Raji (cell line): ENCODE measurements around the gene PSMB11.

Source experiments
- POLR2A ChIP-seq: IDR thresholded peaks from 2 replicates; pipeline ENCODE4 v1.6.1; 2011; ENCODE audit warnings: low read depth, low read length, control low read depth; ENCODE audit not compliant: insufficient read depth

PSMB11 gene

DNA sequence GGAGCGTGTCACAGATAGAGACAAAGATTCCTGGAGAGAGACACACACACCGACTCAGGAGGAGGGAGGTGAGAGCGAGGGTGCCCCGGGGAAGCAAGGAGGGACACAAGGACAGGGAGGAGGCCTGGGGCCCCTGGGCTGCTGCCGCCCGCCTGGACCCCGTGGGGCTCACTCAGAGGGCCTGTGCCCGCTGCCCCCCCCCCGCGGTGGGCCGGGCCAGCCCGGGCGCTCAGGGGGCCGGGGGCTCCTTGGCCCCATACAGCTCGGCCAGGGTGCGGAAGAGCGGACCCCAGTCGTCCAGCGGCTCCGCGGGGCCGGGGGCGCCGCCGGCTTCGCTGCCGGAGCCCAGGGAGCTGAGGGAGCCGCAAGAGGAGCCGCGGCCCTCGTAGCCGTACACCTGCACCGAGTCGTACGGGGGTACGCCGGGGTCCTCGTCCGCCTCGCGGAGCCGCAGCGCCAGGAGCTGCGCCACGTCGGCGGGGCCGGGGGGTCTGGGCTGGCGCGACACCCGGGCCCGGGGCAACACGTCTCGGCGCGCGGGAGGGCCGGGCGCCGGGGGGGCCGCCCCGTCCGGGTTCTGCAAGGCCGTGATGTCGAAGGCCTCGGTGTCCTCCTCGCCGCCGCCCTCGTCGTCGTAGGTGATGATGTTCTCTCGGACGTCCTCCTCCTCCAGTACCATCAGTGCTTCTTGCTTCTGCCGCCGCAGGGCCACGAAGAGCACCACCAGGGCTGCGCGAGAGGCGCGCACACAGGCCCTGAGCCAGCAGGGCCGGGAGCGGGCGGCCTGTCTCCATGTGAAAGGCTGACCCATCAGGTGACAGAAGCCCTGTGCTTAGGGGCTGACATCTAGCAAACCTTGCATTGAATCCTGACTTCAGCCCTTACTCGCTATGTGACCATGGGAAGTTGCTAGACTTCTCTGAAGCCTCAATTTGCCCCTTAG lies 6.0 kb downstream of the PSMB11 start:
- no peak for TF ChIP-seq POLR2A

DNA sequence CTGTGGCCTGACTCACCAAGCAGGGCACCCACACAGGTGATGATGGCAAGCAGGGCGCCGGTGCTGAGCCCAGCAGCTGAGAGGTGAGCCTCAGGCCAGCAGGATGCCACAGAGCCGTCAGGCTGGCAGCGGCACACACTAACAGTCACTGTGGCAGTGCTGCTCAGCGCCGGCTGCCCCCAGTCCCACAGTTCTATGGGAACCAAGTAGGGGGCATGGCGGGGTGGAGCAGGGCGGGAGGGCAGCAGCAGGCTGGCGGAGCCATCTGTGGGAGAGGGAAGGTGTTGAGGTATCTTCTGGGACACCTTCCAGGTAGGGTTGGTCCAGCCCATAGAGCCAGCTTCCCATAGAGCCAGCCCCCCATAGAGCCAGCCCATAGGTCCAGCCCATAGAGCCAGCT lies 7.0 kb downstream of the PSMB11 start:
- TF ChIP-seq POLR2A: no peak

DNA sequence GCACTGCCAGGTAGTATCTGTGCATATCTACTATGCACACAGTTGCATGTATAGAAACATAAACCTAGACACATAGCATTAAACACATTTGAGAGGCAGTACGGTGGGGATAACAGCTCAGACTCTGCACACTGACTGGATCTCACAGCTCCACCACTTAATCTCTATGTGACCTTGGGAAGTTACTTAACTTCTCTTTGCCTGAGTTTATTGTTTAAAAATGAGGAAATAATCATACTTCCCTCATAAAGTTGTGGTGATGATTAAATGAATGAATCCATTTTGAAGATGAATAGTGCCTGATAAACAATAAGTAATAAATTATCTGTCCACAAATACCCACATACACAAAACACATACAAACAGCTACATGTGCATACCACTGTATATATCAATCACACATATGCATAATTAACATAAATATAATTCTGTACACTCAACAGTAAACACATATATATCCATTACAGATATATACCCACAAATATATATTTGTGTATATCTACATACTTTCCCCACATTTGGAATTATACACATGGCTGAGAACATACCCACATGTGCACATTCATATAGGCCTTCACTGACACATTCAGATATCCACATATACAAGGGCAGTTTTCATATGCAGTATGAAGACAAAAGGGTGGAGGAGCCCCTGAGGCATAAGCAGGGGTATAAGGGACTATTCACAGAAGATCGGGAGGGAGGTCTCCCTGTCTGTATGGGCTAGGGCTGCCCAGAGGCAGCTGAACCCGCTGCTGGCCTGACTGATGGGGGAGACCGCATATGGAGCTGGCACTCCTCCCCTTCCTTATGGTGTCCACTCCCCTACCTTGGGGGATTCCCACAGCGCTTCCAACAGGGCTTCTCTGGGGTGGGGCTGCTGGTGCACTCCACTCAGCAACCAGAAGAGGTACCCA lies 9.4 kb downstream of the PSMB11 start:
- no peak for TF ChIP-seq POLR2A

DNA sequence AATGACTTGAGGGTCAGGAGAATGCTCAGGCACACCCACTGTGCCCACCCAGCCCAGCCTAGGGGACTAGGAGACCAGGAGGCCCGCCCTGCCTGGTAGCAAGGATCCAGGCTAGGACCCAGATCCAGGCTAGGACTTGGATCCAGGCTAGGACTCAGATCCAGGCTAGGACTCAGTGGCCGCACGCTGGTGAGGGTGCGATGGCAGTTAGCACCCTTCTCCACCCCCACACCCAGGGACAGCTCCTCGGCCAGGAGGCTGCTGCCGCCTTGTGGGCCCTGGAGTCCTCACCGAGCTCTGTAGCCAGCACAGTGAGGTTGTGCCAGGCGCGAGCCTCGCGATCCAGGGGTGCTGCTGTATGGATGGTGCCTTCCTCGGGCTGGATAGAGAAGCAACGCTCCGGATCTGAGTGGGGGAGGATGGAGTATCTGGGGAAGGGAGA lies 10.2 kb downstream of the PSMB11 start:
- no peak for TF ChIP-seq POLR2A

DNA sequence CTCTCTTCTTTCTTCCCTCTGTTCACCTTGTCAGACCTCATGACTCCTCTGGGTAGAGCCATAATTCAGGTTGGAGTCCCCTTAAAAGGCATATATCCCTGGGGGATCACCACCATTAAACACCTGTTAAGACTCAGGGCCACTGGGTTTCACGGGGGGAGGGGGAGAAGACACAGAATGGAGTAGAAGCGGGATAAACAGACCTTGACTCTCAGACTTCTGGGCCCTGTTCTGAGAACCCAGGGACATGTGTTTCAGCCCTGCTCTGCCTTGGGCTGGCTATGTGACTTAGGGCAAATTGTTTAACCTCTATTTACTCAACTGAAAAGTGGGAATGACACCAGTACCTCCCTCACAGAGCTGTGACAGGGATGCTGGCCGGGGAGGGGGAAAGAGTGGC lies 10.7 kb downstream of the PSMB11 start:
- no peak for TF ChIP-seq POLR2A

DNA sequence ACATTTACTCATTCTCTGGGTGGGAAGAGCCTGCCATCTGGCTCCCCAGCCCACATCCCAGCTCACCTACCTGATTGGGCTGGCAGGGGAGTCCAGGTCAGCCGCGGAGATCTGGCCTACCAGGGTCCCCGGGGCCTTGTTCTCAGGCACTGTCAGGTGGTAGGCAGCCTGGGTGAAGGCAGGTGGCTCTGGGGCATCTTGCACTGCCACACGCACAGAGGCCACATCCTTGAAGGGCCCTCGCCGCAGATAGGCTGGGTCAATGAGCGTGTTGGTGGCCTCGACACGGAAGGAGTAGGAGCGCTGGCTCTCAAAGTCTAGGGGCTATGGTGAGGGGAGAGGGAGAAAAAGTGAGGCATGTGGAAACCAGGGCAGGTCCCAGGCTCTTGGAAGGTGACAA lies 11.4 kb downstream of the PSMB11 start:
- TF ChIP-seq POLR2A: no peak

DNA sequence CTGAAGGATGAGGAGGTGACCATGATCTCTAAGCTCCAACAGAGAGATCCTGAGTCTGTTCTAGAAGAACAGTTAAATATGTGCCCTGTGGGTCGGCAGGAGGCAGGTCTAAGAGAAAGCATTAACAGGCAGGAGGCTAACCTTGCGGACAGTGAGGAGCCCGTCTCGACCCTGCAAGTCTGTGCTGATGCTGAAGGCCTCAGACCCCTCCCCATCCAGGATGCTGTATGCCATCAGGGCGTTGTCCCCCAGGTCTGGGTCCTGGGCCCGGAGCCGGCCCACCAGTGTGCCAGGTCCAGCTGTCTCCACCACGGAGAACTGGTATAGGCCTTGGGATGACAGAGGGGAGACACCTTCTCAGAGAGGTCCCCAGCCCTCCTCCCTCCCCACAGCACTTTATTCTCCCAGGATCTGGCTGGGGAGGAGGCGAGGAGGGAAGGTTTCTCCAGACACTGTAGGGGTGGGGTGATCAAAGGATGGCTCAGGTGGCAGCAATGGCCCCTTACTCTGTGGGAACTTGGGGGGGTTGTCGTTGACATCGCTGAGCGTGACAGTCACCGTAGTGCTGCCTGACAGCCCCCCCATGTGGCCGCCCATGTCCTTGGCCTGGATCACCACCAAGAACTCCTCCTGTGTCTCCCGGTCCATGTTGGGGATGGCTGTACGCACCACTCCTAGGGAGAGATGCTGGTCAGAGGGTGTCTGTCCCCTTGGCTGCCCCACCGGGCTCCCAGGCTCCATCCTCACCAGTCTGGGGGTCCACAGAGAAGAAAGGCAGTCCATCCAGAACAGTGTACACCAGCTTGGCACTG lies 12.2 kb downstream of the PSMB11 start:
- no peak for TF ChIP-seq POLR2A

DNA sequence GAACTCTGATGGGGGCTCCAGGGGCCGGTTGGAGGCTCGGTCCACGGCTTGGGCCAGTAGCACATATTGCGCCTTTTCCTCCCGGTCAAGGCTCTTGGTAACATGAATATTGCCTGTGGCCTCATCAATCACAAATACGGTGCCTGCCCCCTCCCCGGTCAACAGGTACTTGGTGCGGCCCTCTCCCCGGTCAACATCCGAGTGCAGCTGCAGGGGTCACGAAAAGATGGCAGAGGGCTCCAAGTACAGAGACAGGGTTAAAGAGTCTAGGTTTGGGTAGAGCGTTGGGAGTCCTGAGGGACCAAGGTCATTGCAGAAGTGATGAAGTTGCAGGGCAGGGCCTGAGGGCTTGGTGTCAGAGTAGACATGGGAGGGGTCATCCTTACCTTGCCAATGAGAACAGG lies 13.1 kb downstream of the PSMB11 start:
- TF ChIP-seq POLR2A: no peak

DNA sequence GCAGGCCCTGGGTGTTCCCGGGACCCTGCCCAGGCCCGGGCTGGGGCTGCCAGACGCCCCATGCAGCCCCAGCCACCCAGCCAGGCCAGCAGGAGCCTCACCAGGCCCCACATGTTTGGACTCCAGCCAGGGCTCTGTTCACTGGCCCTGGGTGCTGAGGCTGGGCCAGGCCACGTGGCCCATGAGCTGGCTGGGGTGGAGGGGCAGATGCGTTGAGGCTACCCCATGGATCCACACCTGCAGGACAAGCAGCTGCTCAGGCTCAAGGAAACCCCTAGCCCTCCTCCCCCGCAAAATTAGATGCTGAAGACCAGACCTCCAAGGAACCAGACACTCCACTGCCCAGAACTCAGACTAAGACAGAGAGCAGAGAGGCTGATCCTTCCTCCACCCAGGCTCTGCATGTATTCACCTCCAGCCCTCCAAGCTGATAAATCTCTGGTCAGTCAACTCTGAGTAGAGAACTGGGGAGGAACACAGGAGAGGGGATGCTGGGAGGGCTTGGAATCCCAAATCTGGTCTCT lies 13.7 kb downstream of the PSMB11 start:
- no peak for TF ChIP-seq POLR2A

DNA sequence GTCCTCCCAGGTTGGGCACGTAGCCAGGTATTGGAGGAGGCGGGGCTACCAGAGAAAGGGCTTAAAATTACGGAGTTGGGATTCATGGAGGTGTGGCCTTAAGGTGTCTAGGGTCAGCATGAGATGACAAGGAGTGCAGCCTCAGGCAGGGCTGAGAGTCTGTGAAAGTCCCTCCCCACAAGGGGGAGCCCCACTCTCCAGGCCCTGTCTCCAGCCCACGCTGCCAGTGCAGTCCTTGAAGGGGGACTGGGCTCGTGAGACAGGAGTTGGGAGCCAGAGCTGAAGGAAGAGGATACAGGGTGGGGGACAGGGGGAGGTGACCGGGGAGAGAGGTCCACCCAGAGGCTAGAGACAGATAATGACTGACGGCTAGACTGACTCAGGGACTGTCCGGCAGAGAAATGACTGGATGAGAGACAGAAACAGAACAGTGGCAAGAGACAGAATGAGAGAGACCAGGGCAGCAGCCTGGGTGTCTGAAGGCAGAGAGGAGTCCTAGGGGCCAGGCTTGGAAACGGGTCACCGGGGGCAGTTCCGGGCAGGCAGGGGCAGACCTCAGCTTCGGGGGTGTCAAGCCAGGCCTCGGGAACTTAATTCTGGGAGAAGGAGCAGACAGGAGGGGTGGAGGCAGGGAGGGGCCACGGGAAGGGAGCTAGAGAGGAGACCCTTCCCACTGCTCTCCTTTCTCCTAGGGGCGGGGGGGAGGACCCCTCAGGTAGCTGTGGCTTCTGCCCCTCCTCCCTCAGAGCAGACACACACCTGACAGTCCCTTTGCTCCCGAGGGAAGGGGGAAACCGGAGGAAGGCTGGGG lies 14.3 kb downstream of the PSMB11 start:
- TF ChIP-seq POLR2A: no peak

DNA sequence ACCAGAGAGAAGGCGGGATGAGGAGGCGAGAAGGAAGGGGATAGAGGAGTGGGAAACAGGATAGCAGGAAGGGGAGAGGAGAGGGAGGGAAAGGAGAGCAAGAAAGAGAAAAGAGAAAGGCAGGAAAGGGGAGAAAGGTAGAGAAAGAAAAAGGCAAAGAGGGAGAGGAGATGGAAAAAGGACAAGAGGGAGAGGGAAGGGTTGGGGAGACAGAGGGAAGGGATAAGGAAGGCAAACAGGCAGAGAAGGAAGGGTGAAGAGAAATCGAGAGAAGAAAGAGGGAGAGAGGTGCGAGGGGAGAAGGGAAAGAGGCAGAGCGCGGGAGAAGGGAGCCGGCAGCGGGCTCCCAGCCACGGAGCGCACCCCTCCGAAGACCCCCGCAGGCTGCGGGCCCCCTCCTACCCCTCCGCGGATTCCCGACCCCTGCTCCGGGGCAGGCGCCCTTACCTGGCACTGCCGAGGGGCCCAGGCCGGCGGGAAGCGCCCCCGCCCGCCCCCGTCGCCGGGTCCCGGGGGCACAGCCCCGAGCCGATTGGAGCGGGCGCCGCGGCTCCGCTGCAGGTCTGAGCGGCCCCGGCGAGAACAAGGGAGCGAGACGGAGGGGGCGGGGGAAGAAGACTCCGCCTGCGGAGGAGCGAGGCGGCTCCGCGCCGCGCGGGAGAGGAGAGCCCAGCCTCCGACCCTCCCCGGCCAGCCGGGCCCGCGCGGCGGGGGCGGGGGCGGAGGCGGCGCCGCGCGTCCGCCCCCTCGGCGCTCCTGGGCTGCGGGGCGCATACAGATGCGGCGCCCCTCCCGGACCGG lies 15.1 kb downstream of the PSMB11 start, which contains the start of gene CDH24:
TSS of gene CDH24 (minus strand) at position 565 of the 801 bp plus-strand sequence. CDS start 1,787 bp downstream, outside the sequence.
- no peak for TF ChIP-seq POLR2A

DNA sequence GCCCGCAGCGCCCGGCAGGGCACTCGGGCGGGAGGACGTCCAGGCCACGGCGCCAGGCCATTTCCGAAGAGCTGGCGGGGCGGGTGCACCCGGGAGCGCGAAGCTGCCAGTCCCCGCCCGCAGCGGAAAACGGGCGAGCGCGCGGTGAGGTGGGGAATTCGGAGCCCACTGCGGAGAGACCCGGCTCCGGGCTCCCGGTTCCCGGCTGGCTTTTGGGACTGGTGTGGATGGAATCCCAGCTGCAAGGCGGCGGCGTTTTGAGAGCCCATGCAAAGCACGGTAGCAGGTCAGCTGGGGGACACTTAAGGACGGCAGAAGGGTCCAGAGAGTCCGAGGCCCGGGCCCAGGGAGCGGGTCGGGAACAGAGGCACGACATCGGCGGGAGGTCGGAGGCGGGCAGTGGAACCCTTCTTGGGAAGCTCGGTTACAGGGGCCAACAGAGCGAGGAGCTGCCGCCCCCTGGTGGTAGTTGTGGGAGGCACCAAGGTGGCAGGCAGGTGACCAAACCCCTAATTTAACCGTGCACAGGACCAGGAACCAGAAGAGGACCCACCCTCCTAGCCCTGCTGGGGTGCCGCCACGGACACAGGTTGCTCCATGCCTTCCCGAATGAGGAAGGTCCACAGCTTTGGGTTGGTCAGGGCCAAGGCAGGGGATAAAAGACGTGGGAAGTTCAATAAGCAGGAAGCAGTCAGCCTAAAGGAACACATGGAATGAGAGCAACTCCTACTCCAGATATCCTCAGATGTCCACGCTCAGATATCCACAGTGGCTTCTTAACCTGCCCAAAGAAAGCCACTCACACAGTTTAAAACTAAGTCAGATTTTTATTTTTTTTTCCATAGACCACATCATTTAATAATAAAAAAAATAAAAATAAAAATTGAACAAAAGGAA lies 16.0 kb downstream of the PSMB11 start:
- TF ChIP-seq POLR2A: no peak
